HG03139 (cell line): ENCODE measurements around the gene FBXL19.

Source experiments
- ATAC-seq: cut with Tn5 transposase; IDR thresholded peaks from one replicate; pipeline ENCODE4 v1.9.1; 2021; ENCODE audit not compliant: unreplicated experiment

Gene FBXL19

DNA sequence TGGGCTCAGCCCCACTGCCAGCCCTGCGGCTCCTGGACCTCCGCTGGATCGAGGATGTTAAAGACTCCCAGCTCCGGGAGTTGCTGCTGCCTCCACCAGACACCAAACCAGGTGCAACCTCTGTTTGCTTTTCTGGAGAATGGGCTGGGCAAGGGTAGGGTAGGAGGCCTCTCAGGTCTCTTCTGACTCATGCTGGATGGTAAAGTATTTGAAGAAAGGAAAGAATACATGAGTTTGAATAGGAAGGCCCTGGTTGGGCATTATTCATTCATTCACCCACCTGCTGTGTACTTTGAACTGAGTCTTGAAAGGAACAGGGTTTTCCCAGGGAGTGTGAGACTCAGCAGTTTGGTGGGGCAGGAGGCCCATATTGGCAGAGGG is 19.0 kb downstream of the FBXL19 start:
- ATAC-seq: no peak

- no peak for ATAC-seq
These were observed 21.0 kb downstream of the FBXL19 start for GRCh38 chr16:30944352-30944751.

GRCh38 chr16:30946671-30947540 is 23.5 kb downstream of the FBXL19 start:
- no peak for ATAC-seq

DNA sequence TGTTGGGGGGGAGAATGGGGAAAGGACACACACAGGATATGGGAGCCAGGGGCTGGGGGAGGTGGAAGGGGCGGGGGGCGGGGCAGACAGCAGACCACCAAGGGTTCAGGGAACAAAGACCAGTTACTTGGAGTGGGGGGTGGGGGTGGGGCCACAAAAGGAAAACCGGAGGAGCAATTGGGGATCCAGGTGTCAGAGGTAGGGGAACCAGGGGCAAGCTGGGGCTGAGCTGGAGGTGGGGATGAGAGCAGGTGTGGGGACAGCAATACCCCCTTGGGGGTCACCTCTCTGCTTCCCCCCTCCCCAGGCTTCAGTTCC is 24.1 kb downstream of the FBXL19 start:
- ATAC-seq: no peak

DNA sequence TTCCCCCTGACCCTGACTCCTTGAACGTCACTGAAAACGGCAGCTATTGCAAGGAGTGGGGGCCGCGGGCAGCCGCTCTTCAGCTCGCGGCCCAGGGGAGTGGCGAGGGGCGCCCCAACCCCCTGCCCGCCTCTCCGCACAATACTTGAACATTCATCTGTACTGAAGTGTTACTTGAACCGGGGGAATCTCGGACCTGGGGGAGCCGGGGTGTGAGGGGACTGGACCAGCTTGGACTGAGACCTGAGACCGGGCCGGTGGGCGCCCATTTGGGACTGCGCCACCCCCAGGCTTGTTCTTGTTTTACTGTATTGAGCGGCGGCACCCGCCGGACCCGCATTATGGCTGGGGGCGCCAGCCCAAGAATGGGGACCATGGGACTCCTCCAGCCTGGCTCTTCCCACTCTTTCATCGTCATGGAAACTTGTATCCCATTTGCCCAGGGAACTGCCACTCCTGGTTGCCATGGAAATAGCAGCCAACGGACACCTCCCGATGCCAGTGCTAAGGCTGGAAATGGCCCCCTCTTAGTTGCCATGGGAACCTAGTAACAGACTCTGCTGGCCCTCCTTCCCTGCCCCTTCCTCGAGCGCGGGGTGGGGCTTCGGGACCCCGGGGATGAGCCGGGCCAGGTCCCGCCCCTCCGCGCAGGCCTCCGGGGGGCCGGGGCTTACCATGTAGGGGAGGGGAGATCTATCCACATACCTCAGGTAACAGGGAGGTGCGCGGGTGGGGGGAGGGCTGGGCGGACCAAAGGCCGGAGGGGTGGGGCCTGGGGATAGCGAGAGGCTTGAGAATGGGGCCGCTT is 24.7 kb downstream of the FBXL19 start:
- ATAC-seq: no peak

DNA sequence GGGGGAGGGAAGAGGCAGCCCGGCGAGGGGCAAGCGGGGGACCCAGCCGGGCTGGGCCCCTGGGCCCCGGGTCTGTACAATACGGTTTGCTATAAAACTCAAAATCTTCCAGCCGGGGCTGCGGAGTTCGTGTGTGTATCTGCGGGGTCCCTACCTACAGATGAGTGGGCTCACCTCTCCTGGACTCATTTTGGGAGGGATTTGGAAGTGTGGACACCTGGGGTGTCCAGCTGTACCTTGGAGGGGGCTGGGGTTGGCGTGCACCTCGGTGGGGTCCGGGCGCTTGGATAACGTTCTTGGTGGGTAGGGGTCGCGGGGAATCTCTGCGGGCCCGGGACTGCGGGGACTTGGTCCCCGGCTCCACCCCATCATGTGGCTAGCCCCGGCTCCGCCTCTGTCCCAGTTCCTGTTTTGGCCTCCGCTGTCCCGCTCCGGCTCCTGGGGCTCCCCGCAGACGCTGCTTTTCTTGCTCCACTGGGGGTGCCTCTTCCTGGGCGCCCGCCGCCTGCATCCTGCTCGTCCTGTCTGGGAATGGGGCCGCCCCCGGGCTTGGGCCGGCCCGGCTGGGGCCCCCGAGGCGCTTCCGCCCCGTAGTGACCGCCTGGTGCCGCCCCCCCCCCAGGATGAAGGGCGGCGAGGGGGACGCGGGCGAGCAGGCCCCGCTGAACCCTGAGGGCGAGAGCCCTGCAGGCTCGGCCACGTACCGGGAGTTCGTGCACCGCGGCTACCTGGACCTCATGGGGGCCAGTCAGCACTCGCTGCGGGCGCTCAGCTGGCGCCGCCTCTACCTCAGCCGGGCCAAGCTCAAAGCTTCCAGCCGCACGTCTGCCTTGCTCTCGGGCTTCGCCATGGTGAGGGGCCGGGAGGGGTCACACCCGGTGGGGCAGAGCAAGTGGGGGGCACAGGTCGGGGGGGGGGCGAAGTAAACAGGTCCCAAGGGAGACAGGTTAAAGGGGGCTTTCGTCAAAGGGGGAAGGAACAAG is 25.6 kb downstream of the FBXL19 start, which contains the start of gene ORAI3:
ORAI3 (plus strand) TSS at position 402 of the 983 bp plus-strand sequence; CDS start at position 624, 222 bp downstream.
- peak; percentile 46 for ATAC-seq

GRCh38 chr16:30949650-30950515 is 26.5 kb downstream of the FBXL19 start:
- ATAC-seq: no peak

DNA sequence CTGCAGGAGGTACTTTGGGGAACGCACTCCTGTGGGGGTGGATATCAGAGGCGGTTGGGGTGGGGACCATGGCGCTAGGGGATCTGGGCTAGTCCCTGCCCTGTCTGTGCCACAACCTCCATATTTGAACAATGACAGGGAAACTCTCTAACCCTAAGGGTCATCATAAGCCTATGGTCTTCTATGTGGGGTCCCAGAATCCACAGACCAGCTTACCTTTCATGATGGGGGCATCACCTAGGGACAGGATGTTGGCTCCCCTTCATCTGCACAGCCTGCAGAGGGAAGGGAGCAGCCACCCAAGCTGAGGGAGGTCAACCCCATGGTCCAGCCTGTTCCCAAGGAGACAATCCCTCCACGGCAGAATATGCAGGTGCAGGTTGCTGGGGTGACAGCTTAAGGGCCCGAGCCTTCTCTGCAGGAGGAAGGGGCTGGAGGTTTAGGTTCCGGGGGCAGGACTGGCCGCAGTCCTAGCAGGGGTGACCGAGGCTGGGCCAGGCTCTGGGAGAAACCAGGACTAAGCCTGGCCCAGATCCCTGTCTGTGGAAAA is 27.2 kb downstream of the FBXL19 start:
- ATAC-seq: no peak

- ATAC-seq: no peak
These were observed 27.8 kb downstream of the FBXL19 start for GRCh38 chr16:30951193-30951592.

GRCh38 chr16:30951750-30952149 is 28.4 kb downstream of the FBXL19 start:
- ATAC-seq: no peak

DNA sequence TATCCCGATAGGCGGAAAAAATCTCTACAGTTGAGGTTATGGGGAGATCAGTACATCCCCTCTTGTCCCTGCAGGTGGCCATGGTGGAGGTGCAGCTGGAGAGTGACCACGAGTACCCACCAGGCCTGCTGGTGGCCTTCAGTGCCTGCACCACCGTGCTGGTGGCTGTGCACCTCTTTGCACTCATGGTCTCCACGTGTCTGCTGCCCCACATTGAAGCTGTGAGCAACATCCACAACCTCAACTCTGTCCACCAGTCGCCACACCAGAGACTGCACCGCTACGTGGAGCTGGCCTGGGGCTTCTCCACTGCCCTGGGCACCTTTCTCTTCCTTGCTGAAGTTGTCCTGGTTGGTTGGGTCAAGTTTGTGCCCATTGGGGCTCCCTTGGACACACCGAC is 29.7 kb downstream of the FBXL19 start:
- ATAC-seq: no peak

GRCh38 chr16:30953511-30954124 is 30.2 kb downstream of the FBXL19 start:
- ATAC-seq: no peak

- ATAC-seq: no peak
These were observed 31.6 kb downstream of the FBXL19 start for GRCh38 chr16:30954993-30955392.

GRCh38 chr16:30956601-30957455 is 33.5 kb downstream of the FBXL19 start:
- no peak for ATAC-seq

- ATAC-seq: peak; percentile 70
These were observed 34.2 kb downstream of the FBXL19 start, which contains the start of gene SETD1A for GRCh38 chr16:30957456-30958174. TSS of gene SETD1A (plus strand) at chr16:30957754. CDS start at chr16:30958732, 978 bp downstream.

GRCh38 chr16:30958175-30959079 is 35.1 kb downstream of the FBXL19 start:
- peak; percentile 38 for ATAC-seq

- ATAC-seq: no peak
These were observed 38.0 kb downstream of the FBXL19 start for GRCh38 chr16:30961384-30961783.
